ENCODE results near the gene FAT3. TPM values are rescaled to one million over a fixed set of nuclear protein-coding genes. Genes with fewer than 3 reads are reported as not detected.

FAT3 gene
- total and polyA plus RNA-seq, 10 of the 15 experiments (the other 5 are each of a cell fraction or from before 2014, with no cell fraction given), result under 0.01 to 0.04 (median 0.01) TPM; not detected in 7

DNA sequence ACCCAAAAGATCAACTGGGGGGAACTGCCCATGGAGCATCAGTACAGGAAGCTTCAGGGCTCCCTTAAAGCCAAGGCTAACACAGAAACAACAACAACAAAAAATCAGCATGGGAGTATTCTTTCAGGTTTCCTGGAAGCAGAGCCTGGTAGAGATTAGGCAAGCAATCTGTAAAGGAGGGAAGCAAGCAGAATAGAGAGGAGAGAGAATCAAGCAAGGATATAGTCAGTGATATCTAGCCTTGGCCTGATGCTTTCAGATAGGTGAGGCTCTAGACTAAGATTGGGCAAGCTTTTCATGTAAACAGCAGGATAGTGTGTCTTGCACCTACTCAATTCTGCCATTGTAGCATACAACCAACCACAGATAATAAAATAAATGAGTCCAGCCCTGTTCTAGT, 44.4 kb upstream of the FAT3 start (continued):
- TF ChIP-seq, protein P1, sequence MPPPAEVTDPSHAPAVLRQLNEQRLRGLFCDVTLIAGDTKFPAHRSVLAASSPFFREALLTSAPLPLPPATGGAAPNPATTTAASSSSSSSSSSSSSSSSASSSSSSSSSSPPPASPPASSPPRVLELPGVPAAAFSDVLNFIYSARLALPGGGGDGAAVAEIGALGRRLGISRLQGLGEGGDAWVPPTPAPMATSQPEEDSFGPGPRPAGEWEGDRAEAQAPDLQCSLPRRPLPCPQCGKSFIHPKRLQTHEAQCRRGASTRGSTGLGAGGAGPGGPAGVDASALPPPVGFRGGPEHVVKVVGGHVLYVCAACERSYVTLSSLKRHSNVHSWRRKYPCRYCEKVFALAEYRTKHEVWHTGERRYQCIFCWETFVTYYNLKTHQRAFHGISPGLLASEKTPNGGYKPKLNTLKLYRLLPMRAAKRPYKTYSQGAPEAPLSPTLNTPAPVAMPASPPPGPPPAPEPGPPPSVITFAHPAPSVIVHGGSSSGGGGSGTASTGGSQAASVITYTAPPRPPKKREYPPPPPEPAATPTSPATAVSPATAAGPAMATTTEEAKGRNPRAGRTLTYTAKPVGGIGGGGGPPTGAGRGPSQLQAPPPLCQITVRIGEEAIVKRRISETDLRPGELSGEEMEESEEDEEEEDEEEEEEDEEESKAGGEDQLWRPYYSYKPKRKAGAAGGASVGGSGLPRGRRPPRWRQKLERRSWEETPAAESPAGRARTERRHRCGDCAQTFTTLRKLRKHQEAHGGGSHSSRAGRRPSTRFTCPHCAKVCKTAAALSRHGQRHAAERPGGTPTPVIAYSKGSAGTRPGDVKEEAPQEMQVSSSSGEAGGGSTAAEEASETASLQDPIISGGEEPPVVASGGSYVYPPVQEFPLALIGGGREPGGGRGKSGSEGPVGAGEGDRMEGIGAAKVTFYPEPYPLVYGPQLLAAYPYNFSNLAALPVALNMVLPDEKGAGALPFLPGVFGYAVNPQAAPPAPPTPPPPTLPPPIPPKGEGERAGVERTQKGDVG (CRISPR knock-in tag; IDR thresholded peaks at IDR 0.05), result no peak
- TF ChIP-seq BHLHE40 (IDR thresholded peaks at IDR 0.05; ENCODE audit: borderline replicate concordance in 1 of 2, low read depth in 2 of 2, low read length in 1 of 2) (no peak), CHD1 (IDR thresholded peaks at IDR 0.05; ENCODE audit: low read depth, low read length) (no peak), TCF12 (IDR thresholded peaks at IDR 0.05; ENCODE audit: low read depth, low read length) (no peak), MTA2 (IDR thresholded peaks at IDR 0.05; ENCODE audit: low read depth) (no peak), MXI1 (IDR thresholded peaks at IDR 0.05; ENCODE audit: low read depth, low read length) (no peak), SIN3A (IDR thresholded peaks at IDR 0.05; ENCODE audit: low read depth, low read length) (no peak)
- TF ChIP-seq, protein P2, sequence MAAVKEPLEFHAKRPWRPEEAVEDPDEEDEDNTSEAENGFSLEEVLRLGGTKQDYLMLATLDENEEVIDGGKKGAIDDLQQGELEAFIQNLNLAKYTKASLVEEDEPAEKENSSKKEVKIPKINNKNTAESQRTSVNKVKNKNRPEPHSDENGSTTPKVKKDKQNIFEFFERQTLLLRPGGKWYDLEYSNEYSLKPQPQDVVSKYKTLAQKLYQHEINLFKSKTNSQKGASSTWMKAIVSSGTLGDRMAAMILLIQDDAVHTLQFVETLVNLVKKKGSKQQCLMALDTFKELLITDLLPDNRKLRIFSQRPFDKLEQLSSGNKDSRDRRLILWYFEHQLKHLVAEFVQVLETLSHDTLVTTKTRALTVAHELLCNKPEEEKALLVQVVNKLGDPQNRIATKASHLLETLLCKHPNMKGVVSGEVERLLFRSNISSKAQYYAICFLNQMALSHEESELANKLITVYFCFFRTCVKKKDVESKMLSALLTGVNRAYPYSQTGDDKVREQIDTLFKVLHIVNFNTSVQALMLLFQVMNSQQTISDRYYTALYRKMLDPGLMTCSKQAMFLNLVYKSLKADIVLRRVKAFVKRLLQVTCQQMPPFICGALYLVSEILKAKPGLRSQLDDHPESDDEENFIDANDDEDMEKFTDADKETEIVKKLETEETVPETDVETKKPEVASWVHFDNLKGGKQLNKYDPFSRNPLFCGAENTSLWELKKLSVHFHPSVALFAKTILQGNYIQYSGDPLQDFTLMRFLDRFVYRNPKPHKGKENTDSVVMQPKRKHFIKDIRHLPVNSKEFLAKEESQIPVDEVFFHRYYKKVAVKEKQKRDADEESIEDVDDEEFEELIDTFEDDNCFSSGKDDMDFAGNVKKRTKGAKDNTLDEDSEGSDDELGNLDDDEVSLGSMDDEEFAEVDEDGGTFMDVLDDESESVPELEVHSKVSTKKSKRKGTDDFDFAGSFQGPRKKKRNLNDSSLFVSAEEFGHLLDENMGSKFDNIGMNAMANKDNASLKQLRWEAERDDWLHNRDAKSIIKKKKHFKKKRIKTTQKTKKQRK (IDR thresholded peaks at IDR 0.05; ENCODE audit: low read depth, low read length), result no peak
